HL-60 (cell line): Measurements from ENCODE around the gene MYG1.
"Not testable (repeated sequence)": the region's sequence is repeated elsewhere in the genome, so short reads cannot be mapped to it uniquely, and the experiment has no call there.

ENCODE experiments used
- DNase-seq, 2 experiments: peaks; one replicate each; pipeline ENCODE4 v3.0.0-alpha.2; 2010 to 2020; ENCODE audit warnings: low read depth in 1 of 2, low spot score in 1 of 2
- H3K27ac ChIP-seq: fragments of 250-450 bp; sonication (Bioruptor Pico); replicated peaks from 2 replicates; pipeline ENCODE4 v1.5.1; 2020; ENCODE audit warnings: mild to moderate bottlenecking, moderate library complexity
- H3K27me3 ChIP-seq: fragments of 250-450 bp; sonication (Bioruptor Pico); 2 replicates; pipeline ENCODE4 v1.5.1; 2021; ENCODE audit warnings: mild to moderate bottlenecking, moderate library complexity; ENCODE audit not compliant: insufficient read depth, poor library complexity, severe bottlenecking
- H3K4me3 ChIP-seq: replicated peaks from 2 replicates; pipeline ENCODE4 v1.5.1; 2011; ENCODE audit warnings: mild to moderate bottlenecking, control low read depth, low read length; ENCODE audit not compliant: insufficient read depth
- GABPA ChIP-seq: IDR thresholded peaks from 2 replicates; pipeline ENCODE4 v1.6.1; 2012; ENCODE audit warnings: low read depth
- POLR2AphosphoS5 ChIP-seq: IDR thresholded peaks from 2 replicates; pipeline ENCODE4 v1.6.1; 2012; ENCODE audit warnings: low read depth
- SPI1 ChIP-seq: IDR thresholded peaks from 2 replicates; pipeline ENCODE4 v1.6.1; 2012; ENCODE audit warnings: low read depth, mild to moderate bottlenecking, borderline replicate concordance
- TF ChIP-seq, protein P1 (sequence below): IDR thresholded peaks from 2 replicates; pipeline ENCODE4 v1.6.1; 2012; ENCODE audit warnings: low read depth; ENCODE audit not compliant: insufficient replicate concordance
- TF ChIP-seq, protein P2 (sequence below): IDR thresholded peaks from one replicate; pipeline ENCODE4 v1.5.1; 2011; ENCODE audit warnings: low read length, control low read depth, inconsistent platforms; ENCODE audit not compliant: insufficient read depth

Gene MYG1

DNA sequence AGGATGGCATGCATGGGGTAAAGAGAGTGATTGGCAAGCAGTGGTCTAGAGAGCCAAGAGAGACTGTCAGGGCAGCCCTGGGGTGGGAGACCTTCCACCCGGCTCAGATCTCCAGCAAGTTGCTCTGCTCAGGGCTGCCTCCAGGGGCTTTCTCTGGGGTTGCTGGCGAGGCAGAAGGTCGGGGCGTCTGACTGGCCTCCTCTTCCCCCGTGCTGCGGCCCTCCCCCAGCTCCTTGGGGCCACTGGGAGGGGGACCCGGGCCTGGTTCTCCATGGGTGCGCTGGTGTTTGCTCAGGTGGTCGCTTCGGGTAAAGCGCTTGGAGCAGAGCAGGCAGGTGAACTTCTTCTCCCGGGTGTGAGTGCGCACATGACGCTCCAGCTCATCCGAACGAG is 28.5 kb downstream of the MYG1 start:
- DNase-seq, result no peak
- no peak overlapping the region for H3K27ac ChIP-seq
- TF ChIP-seq, protein P1, sequence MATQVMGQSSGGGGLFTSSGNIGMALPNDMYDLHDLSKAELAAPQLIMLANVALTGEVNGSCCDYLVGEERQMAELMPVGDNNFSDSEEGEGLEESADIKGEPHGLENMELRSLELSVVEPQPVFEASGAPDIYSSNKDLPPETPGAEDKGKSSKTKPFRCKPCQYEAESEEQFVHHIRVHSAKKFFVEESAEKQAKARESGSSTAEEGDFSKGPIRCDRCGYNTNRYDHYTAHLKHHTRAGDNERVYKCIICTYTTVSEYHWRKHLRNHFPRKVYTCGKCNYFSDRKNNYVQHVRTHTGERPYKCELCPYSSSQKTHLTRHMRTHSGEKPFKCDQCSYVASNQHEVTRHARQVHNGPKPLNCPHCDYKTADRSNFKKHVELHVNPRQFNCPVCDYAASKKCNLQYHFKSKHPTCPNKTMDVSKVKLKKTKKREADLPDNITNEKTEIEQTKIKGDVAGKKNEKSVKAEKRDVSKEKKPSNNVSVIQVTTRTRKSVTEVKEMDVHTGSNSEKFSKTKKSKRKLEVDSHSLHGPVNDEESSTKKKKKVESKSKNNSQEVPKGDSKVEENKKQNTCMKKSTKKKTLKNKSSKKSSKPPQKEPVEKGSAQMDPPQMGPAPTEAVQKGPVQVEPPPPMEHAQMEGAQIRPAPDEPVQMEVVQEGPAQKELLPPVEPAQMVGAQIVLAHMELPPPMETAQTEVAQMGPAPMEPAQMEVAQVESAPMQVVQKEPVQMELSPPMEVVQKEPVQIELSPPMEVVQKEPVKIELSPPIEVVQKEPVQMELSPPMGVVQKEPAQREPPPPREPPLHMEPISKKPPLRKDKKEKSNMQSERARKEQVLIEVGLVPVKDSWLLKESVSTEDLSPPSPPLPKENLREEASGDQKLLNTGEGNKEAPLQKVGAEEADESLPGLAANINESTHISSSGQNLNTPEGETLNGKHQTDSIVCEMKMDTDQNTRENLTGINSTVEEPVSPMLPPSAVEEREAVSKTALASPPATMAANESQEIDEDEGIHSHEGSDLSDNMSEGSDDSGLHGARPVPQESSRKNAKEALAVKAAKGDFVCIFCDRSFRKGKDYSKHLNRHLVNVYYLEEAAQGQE, result no peak
- TF ChIP-seq, protein P2, sequence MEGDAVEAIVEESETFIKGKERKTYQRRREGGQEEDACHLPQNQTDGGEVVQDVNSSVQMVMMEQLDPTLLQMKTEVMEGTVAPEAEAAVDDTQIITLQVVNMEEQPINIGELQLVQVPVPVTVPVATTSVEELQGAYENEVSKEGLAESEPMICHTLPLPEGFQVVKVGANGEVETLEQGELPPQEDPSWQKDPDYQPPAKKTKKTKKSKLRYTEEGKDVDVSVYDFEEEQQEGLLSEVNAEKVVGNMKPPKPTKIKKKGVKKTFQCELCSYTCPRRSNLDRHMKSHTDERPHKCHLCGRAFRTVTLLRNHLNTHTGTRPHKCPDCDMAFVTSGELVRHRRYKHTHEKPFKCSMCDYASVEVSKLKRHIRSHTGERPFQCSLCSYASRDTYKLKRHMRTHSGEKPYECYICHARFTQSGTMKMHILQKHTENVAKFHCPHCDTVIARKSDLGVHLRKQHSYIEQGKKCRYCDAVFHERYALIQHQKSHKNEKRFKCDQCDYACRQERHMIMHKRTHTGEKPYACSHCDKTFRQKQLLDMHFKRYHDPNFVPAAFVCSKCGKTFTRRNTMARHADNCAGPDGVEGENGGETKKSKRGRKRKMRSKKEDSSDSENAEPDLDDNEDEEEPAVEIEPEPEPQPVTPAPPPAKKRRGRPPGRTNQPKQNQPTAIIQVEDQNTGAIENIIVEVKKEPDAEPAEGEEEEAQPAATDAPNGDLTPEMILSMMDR, result no peak
- TF ChIP-seq GABPA (no peak), POLR2AphosphoS5 (no peak), SPI1 (no peak)
- peaks cover 8% of the 10 kb centered on the region for H3K27me3 ChIP-seq
- no peak overlapping the region for H3K4me3 ChIP-seq

DNA sequence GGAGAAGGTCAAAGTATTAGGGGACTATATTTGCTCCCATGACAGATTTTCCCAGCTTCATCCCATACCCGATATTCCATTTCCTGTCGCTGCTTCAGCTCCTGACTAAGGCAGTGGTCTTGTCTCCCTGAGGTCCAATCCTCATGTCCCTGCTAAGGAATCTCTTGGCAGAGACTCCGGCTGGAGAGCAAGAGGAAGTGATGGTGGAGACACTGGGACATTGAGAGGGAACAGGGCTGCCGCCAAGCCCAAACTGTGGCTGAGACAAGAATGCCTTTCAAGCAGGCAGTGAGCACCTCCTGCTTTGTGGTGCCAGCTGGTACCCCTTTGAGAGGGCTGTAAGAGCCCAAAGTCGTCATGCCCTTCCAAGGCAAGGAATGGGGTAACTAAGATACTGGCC is 31.2 kb downstream of the MYG1 start:
- Histone ChIP-seq H3K27ac (no peak overlapping the region), H3K4me3 (no peak overlapping the region), H3K27me3 (peaks cover 8% of the 10 kb centered on the region)
- no peak for DNase-seq
- TF ChIP-seq POLR2AphosphoS5, result no peak
- no peak for TF ChIP-seq GABPA
- TF ChIP-seq, protein P2, result no peak
- no peak for TF ChIP-seq SPI1

DNA sequence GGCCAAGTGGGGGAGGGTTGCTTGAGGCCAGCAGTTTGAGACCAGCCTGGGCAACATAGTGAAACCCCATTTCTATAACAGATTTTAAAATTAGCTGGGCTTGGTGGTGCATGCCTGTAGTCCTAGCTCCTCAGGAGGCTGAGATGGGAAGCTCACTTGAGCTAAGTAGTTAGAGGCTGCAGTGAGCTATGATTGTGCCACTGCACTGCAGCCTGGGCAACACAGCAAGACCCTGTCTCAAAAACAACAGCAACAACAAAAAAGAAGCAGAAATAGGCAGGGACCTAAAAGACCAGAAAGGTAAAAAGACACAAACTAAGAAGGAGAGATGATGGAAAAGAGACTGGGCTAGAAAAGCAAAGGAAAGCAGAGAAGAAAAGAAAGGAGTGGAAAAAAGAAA is 32.8 kb downstream of the MYG1 start:
- not testable (repeated sequence) for H3K4me3 ChIP-seq, H3K27me3 ChIP-seq, DNase-seq

DNA sequence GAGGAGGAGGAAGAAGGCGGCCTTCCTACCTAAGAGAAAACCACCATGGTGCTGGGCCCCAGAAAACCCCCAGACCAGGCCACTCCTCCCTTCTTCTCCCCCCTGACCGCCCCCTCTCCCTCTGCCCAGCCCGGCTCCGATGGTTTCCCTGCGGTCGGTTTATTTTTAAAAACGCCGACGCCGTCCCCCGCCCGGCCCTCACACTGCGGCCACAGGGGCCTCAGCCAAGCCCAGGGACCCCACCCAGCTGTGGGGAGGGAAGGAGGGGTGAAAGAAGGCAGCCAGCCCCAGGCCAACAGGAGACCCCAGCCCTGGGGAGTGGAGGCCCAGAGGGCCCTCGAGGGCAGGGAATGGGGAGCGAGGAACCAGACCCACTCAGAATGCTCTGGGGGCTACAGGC is 33.2 kb downstream of the MYG1 start:
- DNase-seq, result no peak
- Histone ChIP-seq H3K27me3 (peaks cover 6% of the 10 kb centered on the region), H3K27ac (no peak overlapping the region), H3K4me3 (no peak overlapping the region)
- TF ChIP-seq, protein P1, result no peak
- TF ChIP-seq POLR2AphosphoS5 (no peak), GABPA (no peak), SPI1 (no peak)
- TF ChIP-seq, protein P2, result no peak

More for the DNA sequence above, 32.8 kb downstream of the MYG1 start:
- H3K27ac ChIP-seq, result not testable (repeated sequence)
